AG04449 (cell line): ENCODE data around the gene AGMAT.

ENCODE experiments used
- CTCF ChIA-PET: fragments of 350-600 bp; formaldehyde crosslinking; extraction: SDS; loops from one replicate; lab custom pipeline; 2021; ENCODE audit warnings: antibody characterized with exemption; lab: Yijun Ruan, JAX
- POLR2A ChIA-PET: fragments of 400-600, 350-600 bp; formaldehyde crosslinking; extraction: SDS; loops from one replicate; lab custom pipeline; 2020; ENCODE audit warnings: antibody characterized with exemption, inconsistent platforms; lab: Yijun Ruan, JAX
- DNase-seq: peaks from one replicate; pipeline ENCODE4 v3.0.0-alpha.2; 2010; ENCODE audit warnings: low read depth, low spot score
- H3K4me3 ChIP-seq: 2 replicates; pipeline ENCODE4 v1.5.1; 2011; ENCODE audit warnings: low read depth, mild to moderate bottlenecking, control low read depth, low read length
- TF ChIP-seq, protein P1 (sequence below): IDR thresholded peaks from one replicate; pipeline ENCODE4 v1.5.1; 2011; ENCODE audit warnings: mild to moderate bottlenecking, moderate library complexity, low read length, control low read depth, inconsistent platforms; ENCODE audit not compliant: insufficient read depth; ENCODE audit errors: missing control alignments

AGMAT gene

DNA sequence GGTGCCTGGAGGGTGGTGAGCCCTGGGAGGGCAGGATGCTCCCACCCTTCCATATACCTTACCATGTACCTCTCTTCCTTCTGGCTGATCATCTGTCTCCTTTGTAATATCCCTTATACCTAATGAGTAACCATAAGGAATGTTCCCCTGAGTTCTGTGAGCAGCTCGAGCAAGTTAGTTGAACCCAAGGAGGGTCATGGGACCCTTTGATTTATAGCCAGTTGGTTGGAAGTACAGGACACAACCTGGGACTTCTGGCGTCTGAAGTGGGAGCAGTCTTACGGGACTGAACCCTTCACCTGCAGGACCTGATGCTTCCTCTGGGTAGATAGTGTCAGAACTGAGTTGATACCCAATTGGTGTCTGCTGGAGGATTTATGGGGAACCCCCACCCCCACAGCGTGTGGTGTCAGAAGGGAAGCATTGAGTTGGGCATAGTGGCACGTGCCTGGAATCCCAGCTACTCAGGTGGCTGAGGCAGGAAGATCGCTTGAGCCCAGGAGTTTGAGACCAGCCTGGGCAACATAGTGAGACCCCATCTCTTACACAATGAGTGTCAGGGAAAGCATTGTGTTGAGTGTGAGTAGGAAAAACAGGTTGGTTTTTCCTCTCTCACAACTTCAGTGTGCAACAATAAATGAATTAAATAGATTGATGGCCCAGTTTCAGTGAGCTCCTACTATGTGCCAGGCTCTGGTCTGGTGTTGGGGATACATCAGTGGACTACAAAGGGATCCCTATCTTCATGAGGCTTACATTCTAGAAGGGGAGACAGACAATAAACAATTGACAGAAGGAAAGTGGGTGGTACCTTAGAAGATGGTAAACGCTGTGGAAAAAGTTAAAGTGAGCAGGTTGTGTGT, 42.2 kb downstream of the AGMAT start:
- TF ChIP-seq, protein P1, sequence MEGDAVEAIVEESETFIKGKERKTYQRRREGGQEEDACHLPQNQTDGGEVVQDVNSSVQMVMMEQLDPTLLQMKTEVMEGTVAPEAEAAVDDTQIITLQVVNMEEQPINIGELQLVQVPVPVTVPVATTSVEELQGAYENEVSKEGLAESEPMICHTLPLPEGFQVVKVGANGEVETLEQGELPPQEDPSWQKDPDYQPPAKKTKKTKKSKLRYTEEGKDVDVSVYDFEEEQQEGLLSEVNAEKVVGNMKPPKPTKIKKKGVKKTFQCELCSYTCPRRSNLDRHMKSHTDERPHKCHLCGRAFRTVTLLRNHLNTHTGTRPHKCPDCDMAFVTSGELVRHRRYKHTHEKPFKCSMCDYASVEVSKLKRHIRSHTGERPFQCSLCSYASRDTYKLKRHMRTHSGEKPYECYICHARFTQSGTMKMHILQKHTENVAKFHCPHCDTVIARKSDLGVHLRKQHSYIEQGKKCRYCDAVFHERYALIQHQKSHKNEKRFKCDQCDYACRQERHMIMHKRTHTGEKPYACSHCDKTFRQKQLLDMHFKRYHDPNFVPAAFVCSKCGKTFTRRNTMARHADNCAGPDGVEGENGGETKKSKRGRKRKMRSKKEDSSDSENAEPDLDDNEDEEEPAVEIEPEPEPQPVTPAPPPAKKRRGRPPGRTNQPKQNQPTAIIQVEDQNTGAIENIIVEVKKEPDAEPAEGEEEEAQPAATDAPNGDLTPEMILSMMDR, result no peak
- CTCF ChIA-PET, result interaction anchor here (1.5 kb wide), 1 partner anchor 14 kb away, joined by 6 read pairs; no protein-coding TSS in a partner anchor
- no peak overlapping the region for H3K4me3 ChIP-seq
- POLR2A ChIA-PET, result no interaction called here
- DNase-seq, result no peak

DNA sequence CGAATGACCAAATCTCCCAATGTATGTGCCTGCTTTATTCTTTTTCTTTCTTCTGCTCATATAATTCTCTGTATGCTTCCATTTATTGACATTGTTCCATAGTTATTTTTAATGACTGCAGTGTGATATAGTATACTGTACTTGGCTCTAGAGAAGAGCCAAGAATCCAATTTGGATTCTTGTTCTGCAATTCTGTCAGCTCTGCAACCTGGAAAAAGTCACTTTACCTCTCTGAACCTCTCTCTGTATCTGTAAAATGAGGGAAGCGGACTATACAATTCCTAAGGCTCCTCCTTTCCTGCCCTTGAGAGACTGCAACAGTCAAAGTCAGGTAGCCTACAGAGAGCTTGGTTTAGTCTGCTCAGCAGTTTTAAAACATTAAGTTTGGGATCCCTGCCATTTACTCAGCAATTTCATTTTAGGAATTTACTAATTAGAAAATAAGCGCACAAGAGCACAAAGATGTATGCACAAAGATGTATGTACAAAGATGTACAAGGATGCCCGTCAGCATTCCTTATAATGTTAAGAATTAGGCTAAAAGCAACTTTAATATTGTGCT, 43.5 kb downstream of the AGMAT start:
- ChIA-PET CTCF (interaction anchor here (0.9 kb wide), 1 partner anchor 13 kb away, joined by 3 read pairs; no protein-coding TSS in a partner anchor), POLR2A (no interaction called here)
- no peak for DNase-seq
- no peak overlapping the region for H3K4me3 ChIP-seq
- TF ChIP-seq, protein P1, result no peak

DNA sequence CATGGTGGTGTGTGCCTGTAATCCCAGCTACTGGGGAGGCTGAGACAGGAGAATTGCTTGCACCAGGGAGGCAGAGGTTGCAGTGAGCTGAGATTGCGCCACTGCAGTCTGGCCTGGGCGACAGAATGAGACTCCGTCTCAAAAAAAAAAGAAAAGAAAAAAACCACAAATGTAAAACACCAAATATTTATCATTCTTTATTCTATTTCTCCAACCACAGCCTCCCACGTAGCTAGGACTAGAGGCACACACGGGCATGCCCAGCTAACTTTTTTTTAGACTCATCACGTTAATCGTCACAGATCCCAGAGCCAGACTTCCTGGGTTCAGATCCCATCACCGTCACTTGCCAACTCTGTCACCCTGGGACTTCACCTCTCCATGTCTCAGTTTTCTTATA, 44.7 kb downstream of the AGMAT start:
- CTCF ChIA-PET, result no interaction called here

DNA sequence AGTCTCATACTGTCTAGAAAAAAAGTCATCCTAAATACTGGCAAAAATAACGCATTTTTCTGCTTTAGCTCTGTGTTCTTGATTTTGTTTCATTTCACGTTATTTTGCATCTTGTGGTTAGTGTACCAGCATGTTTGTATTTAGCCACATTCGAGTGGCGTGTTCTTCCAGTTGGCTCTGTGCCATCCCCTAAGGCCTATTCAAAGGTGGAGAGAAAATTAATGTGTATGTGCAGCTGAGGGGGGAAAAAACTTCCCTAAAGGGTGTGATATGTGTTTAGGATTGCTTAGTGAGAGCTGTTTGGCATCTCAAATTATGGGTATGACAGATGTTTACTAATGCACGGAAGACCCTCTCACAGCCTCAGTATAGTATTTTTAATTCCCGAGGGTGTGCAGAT, 46.1 kb downstream of the AGMAT start:
- ChIA-PET CTCF (no interaction called here), POLR2A (interaction anchor here (0.6 kb wide), 1 partner anchor 11 kb away, joined by 3 read pairs; no protein-coding TSS in a partner anchor)
- H3K4me3 ChIP-seq, result no peak overlapping the region
- no peak for DNase-seq
- TF ChIP-seq, protein P1, result no peak

More for the DNA sequence above, 44.7 kb downstream of the AGMAT start:
- no peak overlapping the region for H3K4me3 ChIP-seq
- POLR2A ChIA-PET, result no interaction called here
- DNase-seq, result no peak
- TF ChIP-seq, protein P1, result no peak

DNA sequence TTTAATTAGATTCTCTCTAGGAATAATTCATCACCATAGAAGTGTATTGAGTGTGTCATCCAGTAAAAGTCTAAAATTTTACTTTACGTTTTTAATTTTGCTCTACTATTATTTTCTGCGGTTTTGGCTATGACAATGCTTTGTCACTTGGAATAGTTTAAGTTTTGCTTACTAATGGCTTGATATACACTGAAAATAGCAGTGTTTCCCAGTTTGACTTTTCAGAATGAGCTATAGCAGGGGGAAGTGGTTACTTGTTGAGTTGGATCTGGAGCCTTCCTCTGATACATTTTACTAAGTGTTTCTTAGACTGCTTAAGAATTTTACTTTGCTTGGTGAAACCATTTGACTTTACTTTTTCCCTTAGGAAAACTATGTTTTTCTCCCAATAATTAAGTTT, 53.2 kb downstream of the AGMAT start:
- ChIA-PET CTCF (no interaction called here), POLR2A (interaction anchor here (0.6 kb wide), 1 partner anchor 70 kb away, joined by 3 read pairs; no protein-coding TSS in a partner anchor)
- TF ChIP-seq, protein P1, result no peak
- no peak overlapping the region for H3K4me3 ChIP-seq
- no peak for DNase-seq

DNA sequence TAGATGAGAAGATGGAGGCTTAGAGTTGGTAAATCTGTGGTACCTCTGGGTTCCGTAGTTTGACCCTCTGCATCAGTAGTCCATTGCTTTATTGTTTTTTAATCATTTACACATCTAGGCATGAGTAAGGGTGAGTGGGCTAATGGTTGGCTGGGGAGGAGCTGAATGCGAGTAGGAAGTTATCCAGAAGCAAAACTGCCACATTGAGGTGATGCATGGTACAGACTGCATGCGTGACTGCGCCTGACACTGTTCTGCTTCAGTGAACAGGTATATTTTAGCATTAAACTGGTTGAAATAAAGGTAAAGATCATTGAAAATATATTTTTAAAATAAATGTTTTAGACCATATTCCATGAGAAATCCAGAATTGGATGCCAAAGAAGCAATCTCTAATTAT, 53.8 kb downstream of the AGMAT start:
- POLR2A ChIA-PET, result interaction anchor here (0.6 kb wide), 1 partner anchor 69 kb away, joined by 3 read pairs; no protein-coding TSS in a partner anchor
- DNase-seq, result no peak
- CTCF ChIA-PET, result no interaction called here
- TF ChIP-seq, protein P1, result no peak
- H3K4me3 ChIP-seq, result no peak overlapping the region
